WTC11 (cell line): ENCODE measurements around the gene MPST.

Experiments
- CBFB ChIP-seq: sonication (generic); formaldehyde crosslinking; IDR thresholded peaks from 2 replicates; pipeline ENCODE4 v1.8.1; 2022; ENCODE audit warnings: mild to moderate bottlenecking, low read depth, missing genetic modification reagents
- CREB1 ChIP-seq: sonication (generic); formaldehyde crosslinking; IDR thresholded peaks from 2 replicates; pipeline ENCODE4 v1.8.0; 2023; ENCODE audit warnings: mild to moderate bottlenecking, missing genetic modification reagents
- MXD4 ChIP-seq: fragments of 250-450 bp; sonication (Bioruptor Pico); IDR thresholded peaks from 2 replicates; pipeline ENCODE4 v1.8.0; 2021; ENCODE audit warnings: mild to moderate bottlenecking, moderate library complexity, borderline replicate concordance
- NFE2L1 ChIP-seq: sonication (generic); formaldehyde crosslinking; IDR thresholded peaks from 2 replicates; pipeline ENCODE4 v1.8.1; 2023; ENCODE audit warnings: missing genetic modification reagents
- NFYB ChIP-seq: sonication (generic); formaldehyde crosslinking; conservative IDR thresholded peaks from 2 replicates; pipeline ENCODE4 v1.8.0; 2022; ENCODE audit warnings: low read depth, missing genetic modification reagents
- NR3C1 ChIP-seq: sonication (generic); formaldehyde crosslinking; conservative IDR thresholded peaks from 2 replicates; pipeline ENCODE4 v1.8.1; 2023; ENCODE audit warnings: low read depth, mild to moderate bottlenecking, missing genetic modification reagents
- RELA ChIP-seq: sonication (generic); formaldehyde crosslinking; IDR thresholded peaks from 2 replicates; pipeline ENCODE4 v1.8.1; 2022; ENCODE audit warnings: missing genetic modification reagents, mild to moderate bottlenecking, borderline replicate concordance
- RORB ChIP-seq: fragments of 250-450 bp; sonication (Bioruptor Pico); IDR thresholded peaks from 2 replicates; pipeline ENCODE4 v1.9.0; 2021; ENCODE audit warnings: mild to moderate bottlenecking
- TEAD4 ChIP-seq: sonication (generic); formaldehyde crosslinking; IDR thresholded peaks from 2 replicates; pipeline ENCODE4 v1.8.0; 2022; ENCODE audit warnings: mild to moderate bottlenecking, missing genetic modification reagents
- ZNF138 ChIP-seq: sonication (generic); formaldehyde crosslinking; conservative IDR thresholded peaks from 2 replicates; pipeline ENCODE4 v1.8.1; 2022; ENCODE audit warnings: mild to moderate bottlenecking, moderate library complexity, missing genetic modification reagents
- TF ChIP-seq, protein P1 (sequence below): fragments of 200-600 bp; IDR thresholded peaks from 2 replicates; pipeline ENCODE4 v1.8.0; 2022; ENCODE audit warnings: antibody characterized with exemption
- TF ChIP-seq, protein P2 (sequence below): sonication (generic); formaldehyde crosslinking; IDR thresholded peaks from 2 replicates; pipeline ENCODE4 v1.8.1; 2022; ENCODE audit warnings: low read depth, missing genetic modification reagents, borderline replicate concordance
- TF ChIP-seq, protein P3 (sequence below): sonication (generic); formaldehyde crosslinking; IDR thresholded peaks from 2 replicates; pipeline ENCODE4 v1.8.1; 2023; ENCODE audit warnings: mild to moderate bottlenecking, missing genetic modification reagents
- TF ChIP-seq, protein P4 (sequence below): sonication (generic); formaldehyde crosslinking; IDR thresholded peaks from 2 replicates; pipeline ENCODE4 v1.8.0; 2023; ENCODE audit warnings: missing genetic modification reagents, mild to moderate bottlenecking, borderline replicate concordance

DNA sequence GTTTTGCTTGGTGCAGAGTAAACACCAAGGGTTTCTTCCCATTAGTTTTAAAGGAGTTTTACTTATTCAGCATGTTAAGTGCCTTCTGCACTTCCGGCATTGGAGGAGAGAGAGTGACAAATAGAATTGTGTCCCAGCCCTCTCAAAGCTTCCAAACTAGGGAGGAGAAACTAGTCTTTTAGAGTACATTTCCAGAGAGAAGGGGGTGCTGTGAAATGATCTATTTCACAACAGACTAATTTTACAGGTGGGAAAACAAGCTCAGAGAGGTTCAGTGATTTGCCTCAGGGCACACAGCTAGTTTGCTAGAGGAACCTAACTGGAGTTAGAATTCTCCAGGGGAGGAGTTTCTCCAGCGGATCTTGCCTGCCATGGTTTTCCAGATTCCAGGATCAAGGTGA lies 12.6 kb downstream of the MPST start:
- TF ChIP-seq, protein P1, sequence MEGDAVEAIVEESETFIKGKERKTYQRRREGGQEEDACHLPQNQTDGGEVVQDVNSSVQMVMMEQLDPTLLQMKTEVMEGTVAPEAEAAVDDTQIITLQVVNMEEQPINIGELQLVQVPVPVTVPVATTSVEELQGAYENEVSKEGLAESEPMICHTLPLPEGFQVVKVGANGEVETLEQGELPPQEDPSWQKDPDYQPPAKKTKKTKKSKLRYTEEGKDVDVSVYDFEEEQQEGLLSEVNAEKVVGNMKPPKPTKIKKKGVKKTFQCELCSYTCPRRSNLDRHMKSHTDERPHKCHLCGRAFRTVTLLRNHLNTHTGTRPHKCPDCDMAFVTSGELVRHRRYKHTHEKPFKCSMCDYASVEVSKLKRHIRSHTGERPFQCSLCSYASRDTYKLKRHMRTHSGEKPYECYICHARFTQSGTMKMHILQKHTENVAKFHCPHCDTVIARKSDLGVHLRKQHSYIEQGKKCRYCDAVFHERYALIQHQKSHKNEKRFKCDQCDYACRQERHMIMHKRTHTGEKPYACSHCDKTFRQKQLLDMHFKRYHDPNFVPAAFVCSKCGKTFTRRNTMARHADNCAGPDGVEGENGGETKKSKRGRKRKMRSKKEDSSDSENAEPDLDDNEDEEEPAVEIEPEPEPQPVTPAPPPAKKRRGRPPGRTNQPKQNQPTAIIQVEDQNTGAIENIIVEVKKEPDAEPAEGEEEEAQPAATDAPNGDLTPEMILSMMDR = no peak
- TF ChIP-seq ZNF138 (CRISPR knock-in tag) (no peak), CBFB (no peak), CREB1 (CRISPR knock-in tag) (no peak), RORB (CRISPR knock-in tag) (no peak), MXD4 (CRISPR knock-in tag) (no peak), NR3C1 (no peak), NFE2L1 (CRISPR knock-in tag) (no peak), TEAD4 (CRISPR knock-in tag) (no peak), RELA (CRISPR knock-in tag) (no peak), NFYB (no peak)
- TF ChIP-seq, protein P2, sequence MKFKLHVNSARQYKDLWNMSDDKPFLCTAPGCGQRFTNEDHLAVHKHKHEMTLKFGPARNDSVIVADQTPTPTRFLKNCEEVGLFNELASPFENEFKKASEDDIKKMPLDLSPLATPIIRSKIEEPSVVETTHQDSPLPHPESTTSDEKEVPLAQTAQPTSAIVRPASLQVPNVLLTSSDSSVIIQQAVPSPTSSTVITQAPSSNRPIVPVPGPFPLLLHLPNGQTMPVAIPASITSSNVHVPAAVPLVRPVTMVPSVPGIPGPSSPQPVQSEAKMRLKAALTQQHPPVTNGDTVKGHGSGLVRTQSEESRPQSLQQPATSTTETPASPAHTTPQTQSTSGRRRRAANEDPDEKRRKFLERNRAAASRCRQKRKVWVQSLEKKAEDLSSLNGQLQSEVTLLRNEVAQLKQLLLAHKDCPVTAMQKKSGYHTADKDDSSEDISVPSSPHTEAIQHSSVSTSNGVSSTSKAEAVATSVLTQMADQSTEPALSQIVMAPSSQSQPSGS (CRISPR knock-in tag) = no peak
- TF ChIP-seq, protein P3, sequence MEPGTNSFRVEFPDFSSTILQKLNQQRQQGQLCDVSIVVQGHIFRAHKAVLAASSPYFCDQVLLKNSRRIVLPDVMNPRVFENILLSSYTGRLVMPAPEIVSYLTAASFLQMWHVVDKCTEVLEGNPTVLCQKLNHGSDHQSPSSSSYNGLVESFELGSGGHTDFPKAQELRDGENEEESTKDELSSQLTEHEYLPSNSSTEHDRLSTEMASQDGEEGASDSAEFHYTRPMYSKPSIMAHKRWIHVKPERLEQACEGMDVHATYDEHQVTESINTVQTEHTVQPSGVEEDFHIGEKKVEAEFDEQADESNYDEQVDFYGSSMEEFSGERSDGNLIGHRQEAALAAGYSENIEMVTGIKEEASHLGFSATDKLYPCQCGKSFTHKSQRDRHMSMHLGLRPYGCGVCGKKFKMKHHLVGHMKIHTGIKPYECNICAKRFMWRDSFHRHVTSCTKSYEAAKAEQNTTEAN = no peak
- TF ChIP-seq, protein P4, sequence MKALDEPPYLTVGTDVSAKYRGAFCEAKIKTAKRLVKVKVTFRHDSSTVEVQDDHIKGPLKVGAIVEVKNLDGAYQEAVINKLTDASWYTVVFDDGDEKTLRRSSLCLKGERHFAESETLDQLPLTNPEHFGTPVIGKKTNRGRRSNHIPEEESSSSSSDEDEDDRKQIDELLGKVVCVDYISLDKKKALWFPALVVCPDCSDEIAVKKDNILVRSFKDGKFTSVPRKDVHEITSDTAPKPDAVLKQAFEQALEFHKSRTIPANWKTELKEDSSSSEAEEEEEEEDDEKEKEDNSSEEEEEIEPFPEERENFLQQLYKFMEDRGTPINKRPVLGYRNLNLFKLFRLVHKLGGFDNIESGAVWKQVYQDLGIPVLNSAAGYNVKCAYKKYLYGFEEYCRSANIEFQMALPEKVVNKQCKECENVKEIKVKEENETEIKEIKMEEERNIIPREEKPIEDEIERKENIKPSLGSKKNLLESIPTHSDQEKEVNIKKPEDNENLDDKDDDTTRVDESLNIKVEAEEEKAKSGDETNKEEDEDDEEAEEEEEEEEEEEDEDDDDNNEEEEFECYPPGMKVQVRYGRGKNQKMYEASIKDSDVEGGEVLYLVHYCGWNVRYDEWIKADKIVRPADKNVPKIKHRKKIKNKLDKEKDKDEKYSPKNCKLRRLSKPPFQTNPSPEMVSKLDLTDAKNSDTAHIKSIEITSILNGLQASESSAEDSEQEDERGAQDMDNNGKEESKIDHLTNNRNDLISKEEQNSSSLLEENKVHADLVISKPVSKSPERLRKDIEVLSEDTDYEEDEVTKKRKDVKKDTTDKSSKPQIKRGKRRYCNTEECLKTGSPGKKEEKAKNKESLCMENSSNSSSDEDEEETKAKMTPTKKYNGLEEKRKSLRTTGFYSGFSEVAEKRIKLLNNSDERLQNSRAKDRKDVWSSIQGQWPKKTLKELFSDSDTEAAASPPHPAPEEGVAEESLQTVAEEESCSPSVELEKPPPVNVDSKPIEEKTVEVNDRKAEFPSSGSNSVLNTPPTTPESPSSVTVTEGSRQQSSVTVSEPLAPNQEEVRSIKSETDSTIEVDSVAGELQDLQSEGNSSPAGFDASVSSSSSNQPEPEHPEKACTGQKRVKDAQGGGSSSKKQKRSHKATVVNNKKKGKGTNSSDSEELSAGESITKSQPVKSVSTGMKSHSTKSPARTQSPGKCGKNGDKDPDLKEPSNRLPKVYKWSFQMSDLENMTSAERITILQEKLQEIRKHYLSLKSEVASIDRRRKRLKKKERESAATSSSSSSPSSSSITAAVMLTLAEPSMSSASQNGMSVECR = no peak
